22Rv1 (cell line): ENCODE results near the gene BCAT1.

ENCODE experiments used
- ZFX ChIP-seq: fragments of 450-650 bp; IDR thresholded peaks from 2 replicates; pipeline ENCODE4 v1.6.1; 2017; ENCODE audit warnings: antibody characterized with exemption, borderline replicate concordance
- TF ChIP-seq, protein P1 (sequence below): fragments of 450-650 bp; IDR thresholded peaks from 2 replicates; pipeline ENCODE4 v1.5.1; 2017; ENCODE audit warnings: mild to moderate bottlenecking

DNA sequence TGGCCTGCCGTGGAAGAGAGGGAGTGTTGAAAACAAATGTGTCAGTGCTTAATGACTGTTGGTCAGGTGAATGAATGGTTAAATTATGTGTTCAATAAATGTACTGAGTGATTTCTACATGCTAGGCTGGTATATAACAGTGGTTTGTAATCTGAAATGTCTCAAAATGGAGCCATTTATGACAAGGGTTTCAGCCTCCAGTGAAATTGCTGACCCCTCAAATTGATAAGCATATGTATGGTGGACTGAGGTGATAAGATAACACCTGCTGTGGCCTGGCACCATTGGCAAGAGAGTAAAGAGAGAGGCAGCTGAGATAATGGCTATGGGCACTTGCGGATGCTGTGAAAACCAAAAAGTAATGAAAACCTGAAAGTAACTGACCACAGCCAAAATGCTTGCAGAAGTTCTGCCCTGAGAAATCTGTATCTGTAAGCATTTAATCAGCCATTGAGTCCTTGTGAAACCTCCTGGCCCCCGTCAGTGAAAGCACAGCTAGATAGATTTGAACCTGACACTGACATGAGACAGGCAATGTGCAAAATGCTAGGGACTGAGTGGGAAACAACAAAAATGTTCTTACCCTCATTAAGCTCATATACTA lies 1.4 kb upstream of the BCAT1 start:
- TF ChIP-seq, protein P1, sequence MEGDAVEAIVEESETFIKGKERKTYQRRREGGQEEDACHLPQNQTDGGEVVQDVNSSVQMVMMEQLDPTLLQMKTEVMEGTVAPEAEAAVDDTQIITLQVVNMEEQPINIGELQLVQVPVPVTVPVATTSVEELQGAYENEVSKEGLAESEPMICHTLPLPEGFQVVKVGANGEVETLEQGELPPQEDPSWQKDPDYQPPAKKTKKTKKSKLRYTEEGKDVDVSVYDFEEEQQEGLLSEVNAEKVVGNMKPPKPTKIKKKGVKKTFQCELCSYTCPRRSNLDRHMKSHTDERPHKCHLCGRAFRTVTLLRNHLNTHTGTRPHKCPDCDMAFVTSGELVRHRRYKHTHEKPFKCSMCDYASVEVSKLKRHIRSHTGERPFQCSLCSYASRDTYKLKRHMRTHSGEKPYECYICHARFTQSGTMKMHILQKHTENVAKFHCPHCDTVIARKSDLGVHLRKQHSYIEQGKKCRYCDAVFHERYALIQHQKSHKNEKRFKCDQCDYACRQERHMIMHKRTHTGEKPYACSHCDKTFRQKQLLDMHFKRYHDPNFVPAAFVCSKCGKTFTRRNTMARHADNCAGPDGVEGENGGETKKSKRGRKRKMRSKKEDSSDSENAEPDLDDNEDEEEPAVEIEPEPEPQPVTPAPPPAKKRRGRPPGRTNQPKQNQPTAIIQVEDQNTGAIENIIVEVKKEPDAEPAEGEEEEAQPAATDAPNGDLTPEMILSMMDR: no peak
- no peak for TF ChIP-seq ZFX
